ENCODE results near the gene SH3D19. TPM values are rescaled to one million over a fixed set of nuclear protein-coding genes. Genes with fewer than 3 reads are reported as not detected.

Gene SH3D19
- total RNA-seq, 1 experiment from 2014 or later: 29.7 TPM

GRCh38 chr4:151193414-151193813 is 132.0 kb downstream of the SH3D19 start:
- Histone ChIP-seq H4K20me1 (ENCODE audit: control insufficient read depth, insufficient read depth, insufficient read length) (no peaks in the 10 kb centered on the region), H2BK20ac (ENCODE audit: low read depth, low read length, poor library complexity, severe bottlenecking) (no peak overlapping the region), H3T11ph (ENCODE audit: low read length) (no peak overlapping the region), H4K5ac (ENCODE audit: insufficient read length, low read depth, low read length) (no peak overlapping the region), H3K23me2 (ENCODE audit: insufficient read length, low read depth, low read length, poor library complexity, severe bottlenecking) (no peaks in the 10 kb centered on the region), H3K18ac (ENCODE audit: insufficient read length, low read depth, low read length) (no peak overlapping the region), H3K79me2 (ENCODE audit: insufficient read depth, low read length) (no peaks in the 10 kb centered on the region; the same call in 1 of the 2 replicates), H3K9me3 (ENCODE audit: control insufficient read depth, low read depth, low read length) (no peaks in the 10 kb centered on the region), H2BK15ac (ENCODE audit: low read depth, low read length) (no peak overlapping the region), H2BK12ac (ENCODE audit: insufficient read length, low read depth, low read length) (no peak overlapping the region), H3K14ac (ENCODE audit: insufficient read depth, low read length) (no peak overlapping the region), H3K23ac (ENCODE audit: insufficient read length, low read depth, low read length) (no peak overlapping the region), H3K4me2 (ENCODE audit: insufficient read depth, insufficient read length, low read length) (no peak overlapping the region), H2BK120ac (ENCODE audit: low read depth, low read length, poor library complexity, severe bottlenecking) (no peak overlapping the region), H3K27ac (ENCODE audit: insufficient read length, low read depth, low read length) (no peak overlapping the region), H3K79me1 (ENCODE audit: insufficient read depth, low read depth, low read length, poor library complexity, severe bottlenecking) (peaks cover 2% of the 10 kb centered on the region), H4K91ac (ENCODE audit: insufficient read length, low read depth, low read length) (no peak overlapping the region), H3K56ac (ENCODE audit: insufficient read length, low read depth, low read length) (no peak overlapping the region), H3K9ac (ENCODE audit: extremely low read depth, insufficient read length, low read length) (no peak overlapping the region), H2AK5ac (ENCODE audit: insufficient read length, low read length) (no peak overlapping the region), H3K4ac (ENCODE audit: low read depth, low read length) (no peak overlapping the region), H3K27me3 (ENCODE audit: insufficient read depth, low read length) (no peaks in the 10 kb centered on the region), H2BK5ac (ENCODE audit: insufficient read length, low read length) (no peak overlapping the region), H4K8ac (replicated peaks; ENCODE audit: insufficient read length, low read depth, low read length) (no peak overlapping the region), H2AFZ (ENCODE audit: low read length) (no peak overlapping the region), H3K4me1 (ENCODE audit: insufficient read depth, low read length) (no peaks in the 10 kb centered on the region)
- Mint-ChIP-seq H3K4me1 (no peaks in the 10 kb centered on the region), H3K4me3 (no peak overlapping the region), H3K27me3 (ENCODE audit: low read depth) (no peaks in the 10 kb centered on the region; the same call in 1 of the 2 replicates), H3K9me3 (peaks cover 24 to 28% of the 10 kb centered on the region in 2 experiments), H3K27ac (no peak overlapping the region), H3K36me3 (ENCODE audit: insufficient read depth in 1 of 3, low read depth in 3 of 3) (peaks cover 31 to 35% (median 31%) of the 10 kb centered on the region in 3 experiments)
- TF ChIP-seq CTCF (conservative IDR thresholded peaks at IDR 0.05): no peak
- no CpG with 5 or more reads among the region's 2 CpGs for WGBS (ENCODE audit: extremely low coverage, insufficient read length, low lambda C conversion rate)
- DNase-seq: no peak

Data from H9 (cell line).